ENCODE results near the gene IL17A.
"Not testable (repeated sequence)": the region's sequence is repeated elsewhere in the genome, so short reads cannot be mapped to it uniquely, and the experiment has no call there.

IL17A gene

GRCh38 chr6:52164319-52165094 is 21.7 kb upstream of the IL17A start:
- DNase-seq (ENCODE audit: low spot score), result no peak

GRCh38 chr6:52167267-52167666 is 18.9 kb upstream of the IL17A start:
- DNase-seq (ENCODE audit: low spot score), result no peak

GRCh38 chr6:52168351-52168750 is 17.8 kb upstream of the IL17A start:
- DNase-seq (ENCODE audit: low spot score), result not testable (repeated sequence)

- DNase-seq (ENCODE audit: low spot score), result no peak
Measured at GRCh38 chr6:52174118-52174517, 12.1 kb upstream of the IL17A start.

- no peak for DNase-seq (ENCODE audit: low spot score)
Measured at GRCh38 chr6:52176550-52176949, 9.6 kb upstream of the IL17A start.

- DNase-seq (ENCODE audit: low spot score), result no peak
Measured at GRCh38 chr6:52177961-52178360, 8.2 kb upstream of the IL17A start.

GRCh38 chr6:52180787-52181558 is 5.2 kb upstream of the IL17A start:
- DNase-seq (ENCODE audit: low spot score), result no peak

GRCh38 chr6:52183131-52183713 is 3.0 kb upstream of the IL17A start:
- no peak for DNase-seq (ENCODE audit: low spot score)

- DNase-seq (ENCODE audit: low spot score), result no peak
Measured at GRCh38 chr6:52186480-52186879, 305 bp downstream of the IL17A start.

GRCh38 chr6:52187098-52187497 is 923 bp downstream of the IL17A start:
- DNase-seq (ENCODE audit: low spot score), result no peak

- DNase-seq (ENCODE audit: low spot score), result no peak
Measured at GRCh38 chr6:52189974-52190373, 3.8 kb downstream of the IL17A start.

- DNase-seq (ENCODE audit: low spot score), result no peak
Measured at GRCh38 chr6:52190409-52190808, 4.2 kb downstream of the IL17A start.

- DNase-seq (ENCODE audit: low spot score), result no peak
Measured at GRCh38 chr6:52191824-52192223, 5.6 kb downstream of the IL17A start.

- no peak for DNase-seq (ENCODE audit: low spot score)
Measured at GRCh38 chr6:52195886-52196285, 9.7 kb downstream of the IL17A start.

- DNase-seq (ENCODE audit: low spot score), result not testable (repeated sequence)
Measured at GRCh38 chr6:52200088-52200487, 13.9 kb downstream of the IL17A start.

GRCh38 chr6:52201046-52201445 is 14.9 kb downstream of the IL17A start:
- DNase-seq (ENCODE audit: low spot score), result no peak

- no peak for DNase-seq (ENCODE audit: low spot score)
Measured at GRCh38 chr6:52201493-52201892, 15.3 kb downstream of the IL17A start.

- DNase-seq (ENCODE audit: low spot score), result no peak
Measured at GRCh38 chr6:52207066-52207465, 20.9 kb downstream of the IL17A start.

- no peak for DNase-seq (ENCODE audit: low spot score)
Measured at GRCh38 chr6:52208612-52209011, 22.4 kb downstream of the IL17A start.

GRCh38 chr6:52209770-52210169 is 23.6 kb downstream of the IL17A start:
- DNase-seq (ENCODE audit: low spot score), result no peak

- DNase-seq (ENCODE audit: low spot score), result no peak
Measured at GRCh38 chr6:52210227-52210626, 24.1 kb downstream of the IL17A start.

- no peak for DNase-seq (ENCODE audit: low spot score)
Measured at GRCh38 chr6:52213127-52213526, 27.0 kb downstream of the IL17A start.

GRCh38 chr6:52215787-52216186 is 29.6 kb downstream of the IL17A start:
- no peak for DNase-seq (ENCODE audit: low spot score)

All from AG20443 (cell line).